ENCODE data around the gene ZNF385D. TPM values are rescaled to one million over a fixed set of nuclear protein-coding genes. Genes with fewer than 3 reads are reported as not detected.

ZNF385D gene
- total RNA-seq, 1 donor from 2014 or later, result not detected

DNA sequence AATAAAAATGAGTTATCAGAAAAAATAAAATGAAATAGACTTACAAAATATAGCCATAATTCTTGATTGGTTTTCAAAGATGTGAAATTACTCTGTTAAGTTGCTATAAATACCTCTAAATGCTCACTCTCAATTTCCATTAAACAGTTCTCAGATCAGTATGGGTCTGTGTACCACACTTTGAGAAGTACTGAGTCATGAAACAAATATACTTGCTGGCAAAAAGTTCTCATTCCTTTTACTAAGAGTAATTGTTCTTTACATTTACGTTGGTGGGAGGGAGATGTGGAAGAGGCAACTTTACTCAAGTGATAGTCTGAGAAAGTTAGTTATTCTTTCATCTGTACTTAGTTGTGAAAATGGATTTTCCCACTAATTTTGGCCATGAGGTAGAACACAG lies 96.3 kb downstream of the ZNF385D start:
- no peak for ATAC-seq (ENCODE audit: low read depth)
- TF ChIP-seq, protein P1, sequence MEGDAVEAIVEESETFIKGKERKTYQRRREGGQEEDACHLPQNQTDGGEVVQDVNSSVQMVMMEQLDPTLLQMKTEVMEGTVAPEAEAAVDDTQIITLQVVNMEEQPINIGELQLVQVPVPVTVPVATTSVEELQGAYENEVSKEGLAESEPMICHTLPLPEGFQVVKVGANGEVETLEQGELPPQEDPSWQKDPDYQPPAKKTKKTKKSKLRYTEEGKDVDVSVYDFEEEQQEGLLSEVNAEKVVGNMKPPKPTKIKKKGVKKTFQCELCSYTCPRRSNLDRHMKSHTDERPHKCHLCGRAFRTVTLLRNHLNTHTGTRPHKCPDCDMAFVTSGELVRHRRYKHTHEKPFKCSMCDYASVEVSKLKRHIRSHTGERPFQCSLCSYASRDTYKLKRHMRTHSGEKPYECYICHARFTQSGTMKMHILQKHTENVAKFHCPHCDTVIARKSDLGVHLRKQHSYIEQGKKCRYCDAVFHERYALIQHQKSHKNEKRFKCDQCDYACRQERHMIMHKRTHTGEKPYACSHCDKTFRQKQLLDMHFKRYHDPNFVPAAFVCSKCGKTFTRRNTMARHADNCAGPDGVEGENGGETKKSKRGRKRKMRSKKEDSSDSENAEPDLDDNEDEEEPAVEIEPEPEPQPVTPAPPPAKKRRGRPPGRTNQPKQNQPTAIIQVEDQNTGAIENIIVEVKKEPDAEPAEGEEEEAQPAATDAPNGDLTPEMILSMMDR (IDR thresholded peaks at IDR 0.05), result no peak
- H3K27me3 Mint-ChIP-seq, result no peaks in the 10 kb centered on the region
- ChIA-PET CTCF (no interaction called here), POLR2A (no interaction called here)
- no peak for DNase-seq
- no peak overlapping the region for H3K4me3 Mint-ChIP-seq
- no peaks in the 10 kb centered on the region for H3K9me3 Mint-ChIP-seq
- H3K4me1 Mint-ChIP-seq, result no peaks in the 10 kb centered on the region
- intact Hi-C loops (cut with micrococcal nuclease), result no loop called here
- H3K36me3 Mint-ChIP-seq (ENCODE audit: low read depth), result no peaks in the 10 kb centered on the region
- H3K27ac Mint-ChIP-seq, result no peak overlapping the region

DNA sequence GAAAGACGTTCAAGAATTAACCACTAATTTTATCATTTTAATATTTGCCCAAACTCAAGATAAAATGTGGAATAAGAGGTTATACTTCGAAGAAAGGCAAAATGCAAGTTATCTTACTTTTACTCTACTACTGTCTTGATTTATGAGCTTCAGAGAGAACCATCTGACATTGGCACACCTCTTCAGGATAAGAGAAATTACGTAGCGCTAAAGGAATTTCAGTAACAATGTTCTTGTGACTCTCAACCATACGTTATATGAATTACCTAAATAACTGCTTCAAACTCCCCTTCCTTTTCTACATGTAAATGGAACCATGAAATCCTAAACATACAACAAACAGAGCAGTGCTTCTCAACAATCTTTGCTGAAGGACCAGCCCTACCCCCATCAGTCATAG lies 96.8 kb downstream of the ZNF385D start:
- H3K4me3 Mint-ChIP-seq, result no peak overlapping the region
- no peaks in the 10 kb centered on the region for H3K4me1 Mint-ChIP-seq
- H3K36me3 Mint-ChIP-seq (ENCODE audit: low read depth), result no peaks in the 10 kb centered on the region
- intact Hi-C loops (cut with micrococcal nuclease), result no loop called here
- H3K27ac Mint-ChIP-seq, result no peak overlapping the region
- CTCF ChIA-PET, result no interaction called here
- POLR2A ChIA-PET, result no interaction called here
- no peak for ATAC-seq (ENCODE audit: low read depth)
- DNase-seq, result no peak
- H3K9me3 Mint-ChIP-seq, result no peaks in the 10 kb centered on the region
- no peaks in the 10 kb centered on the region for H3K27me3 Mint-ChIP-seq
- TF ChIP-seq, protein P1 (IDR thresholded peaks at IDR 0.05), result no peak

DNA sequence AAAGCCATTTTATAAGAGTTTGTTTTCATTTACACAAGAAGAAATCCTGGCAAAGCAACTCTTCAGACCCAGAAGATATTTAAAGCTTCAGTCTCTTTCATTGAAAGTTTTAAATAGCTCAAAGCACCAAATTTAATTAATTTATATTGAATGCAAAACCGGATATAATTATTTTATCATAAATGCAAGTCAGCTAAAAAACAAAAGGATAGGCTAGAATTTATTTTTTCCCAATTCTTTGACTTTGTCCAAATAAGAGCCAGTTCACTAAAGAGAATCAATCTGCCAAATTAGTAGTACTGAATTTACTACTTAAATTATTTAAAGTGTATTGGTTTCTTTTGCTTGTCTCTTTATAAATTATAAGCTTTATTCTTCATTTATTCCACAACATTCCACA lies 101.5 kb downstream of the ZNF385D start:
- no peak overlapping the region for H3K27ac Mint-ChIP-seq
- CTCF ChIA-PET, result no interaction called here
- DNase-seq (no peak), ATAC-seq (ENCODE audit: low read depth) (no peak)
- TF ChIP-seq, protein P1 (IDR thresholded peaks at IDR 0.05), result no peak
- POLR2A ChIA-PET, result no interaction called here
- no peak overlapping the region for H3K4me3 Mint-ChIP-seq
- no peaks in the 10 kb centered on the region for H3K4me1 Mint-ChIP-seq
- H3K9me3 Mint-ChIP-seq, result peaks cover 4% of the 10 kb centered on the region
- H3K36me3 Mint-ChIP-seq (ENCODE audit: low read depth), result no peaks in the 10 kb centered on the region
- intact Hi-C loops (cut with micrococcal nuclease), result no loop called here
- H3K27me3 Mint-ChIP-seq, result no peaks in the 10 kb centered on the region

DNA sequence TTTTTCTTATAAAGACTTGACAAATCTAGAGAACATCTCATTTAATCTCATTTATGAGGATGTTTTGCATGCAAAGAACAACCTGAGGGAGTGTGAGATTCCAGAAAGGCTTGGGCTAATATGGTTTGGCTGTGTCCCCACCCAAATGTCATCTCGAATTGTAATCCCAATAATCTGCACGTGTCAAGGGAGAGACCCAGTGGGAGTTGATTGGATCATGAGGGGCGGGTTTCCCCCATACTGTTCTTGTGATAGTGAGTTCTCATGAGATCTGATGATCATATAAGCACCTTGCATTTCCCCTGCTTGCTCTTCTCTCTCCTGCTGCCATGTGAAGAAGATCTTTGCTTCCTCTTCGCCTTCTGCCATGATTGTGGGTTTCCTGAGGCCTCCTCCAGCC lies 103.0 kb downstream of the ZNF385D start:
- DNase-seq (no peak), ATAC-seq (ENCODE audit: low read depth) (no peak)
- ChIA-PET POLR2A (no interaction called here), CTCF (no interaction called here)
- Mint-ChIP-seq H3K27me3 (no peaks in the 10 kb centered on the region), H3K4me3 (no peak overlapping the region), H3K36me3 (ENCODE audit: low read depth) (no peaks in the 10 kb centered on the region), H3K9me3 (peaks cover 4% of the 10 kb centered on the region), H3K4me1 (no peaks in the 10 kb centered on the region), H3K27ac (no peak overlapping the region)
- TF ChIP-seq, protein P1 (IDR thresholded peaks at IDR 0.05), result no peak
- intact Hi-C loops (cut with micrococcal nuclease), result no loop called here

DNA sequence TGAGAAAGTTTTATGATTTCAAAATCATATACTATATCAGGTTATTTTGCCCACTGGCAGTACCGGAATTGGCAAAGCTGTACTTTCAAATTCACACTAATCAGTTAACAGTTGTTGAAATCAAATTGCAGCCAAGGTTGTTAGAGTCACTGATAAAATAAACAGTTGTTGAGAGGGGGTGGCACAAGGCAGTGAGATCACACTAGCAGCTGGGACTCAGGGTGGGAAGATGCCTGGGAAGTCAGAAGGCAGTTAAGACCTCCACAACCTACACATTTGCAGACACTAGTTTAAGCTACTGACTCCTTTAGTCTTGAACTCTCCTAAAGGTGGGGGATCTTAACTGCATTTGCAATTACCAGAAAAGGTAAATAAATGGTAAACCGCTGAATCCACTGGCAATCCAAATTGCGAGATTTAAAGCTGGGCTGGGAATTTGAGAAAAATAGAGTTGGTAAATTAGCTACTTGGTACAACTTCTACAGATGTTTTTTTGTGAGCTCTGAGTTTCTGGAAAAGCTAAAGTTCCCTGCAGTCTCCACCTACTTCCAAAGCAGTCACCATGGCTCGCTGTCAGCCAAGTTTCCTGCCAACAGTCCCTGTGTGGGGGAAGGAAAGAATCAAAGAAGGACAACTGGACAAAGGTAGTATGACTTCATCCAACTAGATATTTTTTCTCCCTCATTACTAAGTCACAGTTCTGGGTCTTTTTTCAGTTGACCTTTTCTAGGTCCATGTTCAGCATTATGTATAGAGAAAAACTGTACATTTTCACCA lies 105.7 kb downstream of the ZNF385D start:
- intact Hi-C loops (cut with micrococcal nuclease), result no loop called here
- DNase-seq (no peak), ATAC-seq (ENCODE audit: low read depth) (no peak)
- H3K9me3 Mint-ChIP-seq, result peaks cover 7% of the 10 kb centered on the region
- TF ChIP-seq, protein P1 (IDR thresholded peaks at IDR 0.05), result no peak
- CTCF ChIA-PET, result no interaction called here
- H3K4me1 Mint-ChIP-seq, result no peaks in the 10 kb centered on the region
- H3K36me3 Mint-ChIP-seq (ENCODE audit: low read depth), result no peaks in the 10 kb centered on the region
- POLR2A ChIA-PET, result no interaction called here
- no peaks in the 10 kb centered on the region for H3K27me3 Mint-ChIP-seq
- no peak overlapping the region for H3K27ac Mint-ChIP-seq
- no peak overlapping the region for H3K4me3 Mint-ChIP-seq

All from activated B cell treated with CpG ODN at 0.5 μM for 24 hours (primary cell).